Measurements from ENCODE around the gene HOXA3. TPM values are rescaled to one million over a fixed set of nuclear protein-coding genes. Genes with fewer than 3 reads are reported as not detected.

Gene HOXA3
- total and polyA plus RNA-seq, 2 donors (not counting 1 experiment from before 2014, with no cell fraction given): 0.68 to 1.5 TPM

GRCh38 chr7:27178366-27178765, 26.0 kb upstream of the HOXA3 start:
- H3K4me2 ChIP-seq (ENCODE audit: extremely low read depth, insufficient read depth, low read length): no peak overlapping the region
- H3K4me3 ChIP-seq (replicated peaks in 1 of 4; ENCODE audit: control extremely low read depth in 1 of 4, insufficient read depth in 1 of 4, low read depth in 3 of 4, low read length in 4 of 4): no peak overlapping the region
- TF ChIP-seq EZH2 (IDR thresholded peaks at IDR 0.05; ENCODE audit: low read length, missing control alignments) (no peak), CTCF (conservative IDR thresholded peaks at IDR 0.05 in 1 of 2, IDR thresholded peaks at IDR 0.05 in 1 of 2; ENCODE audit: low read depth in 1 of 2, low read length in 2 of 2) (no peak)
- DNase-seq (ENCODE audit: low read depth in 2 of 2): no peak
- H4K20me1 ChIP-seq (ENCODE audit: control insufficient read depth, extremely low read depth, insufficient read depth, low read length): no peaks in the 10 kb centered on the region
- H3K9me3 ChIP-seq (ENCODE audit: control insufficient read depth, insufficient read depth, low read depth, low read length): no peaks in the 10 kb centered on the region
- no peak overlapping the region for H3K27ac ChIP-seq (ENCODE audit: insufficient read depth, low read length)
- no peak overlapping the region for H2AFZ ChIP-seq (ENCODE audit: low read length)
- H3K79me2 ChIP-seq (ENCODE audit: control insufficient read depth, insufficient read depth, low read length): no peaks in the 10 kb centered on the region
- peaks cover 51% of the 10 kb centered on the region for H3K27me3 ChIP-seq (ENCODE audit: control insufficient read depth, insufficient read depth, low read length)
- no peak overlapping the region for H3K9ac ChIP-seq (ENCODE audit: insufficient read depth, low read length)
- no peaks in the 10 kb centered on the region for H3K4me1 ChIP-seq (ENCODE audit: control insufficient read depth, extremely low read depth, insufficient read depth, low read length)
- H3K36me3 ChIP-seq (ENCODE audit: control insufficient read depth, insufficient read depth, low read length): no peaks in the 10 kb centered on the region

- H3K27me3 ChIP-seq (ENCODE audit: control insufficient read depth, insufficient read depth, low read length): peaks cover 51% of the 10 kb centered on the region
- no peak overlapping the region for H2AFZ ChIP-seq (ENCODE audit: low read length)
- H3K36me3 ChIP-seq (ENCODE audit: control insufficient read depth, insufficient read depth, low read length): no peaks in the 10 kb centered on the region
- H3K4me3 ChIP-seq (replicated peaks in 1 of 4; ENCODE audit: control extremely low read depth in 1 of 4, insufficient read depth in 1 of 4, low read depth in 3 of 4, low read length in 4 of 4): no peak overlapping the region
- H3K9ac ChIP-seq (ENCODE audit: insufficient read depth, low read length): no peak overlapping the region
- H3K27ac ChIP-seq (ENCODE audit: insufficient read depth, low read length): no peak overlapping the region
- H3K9me3 ChIP-seq (ENCODE audit: control insufficient read depth, insufficient read depth, low read depth, low read length): no peaks in the 10 kb centered on the region
- no peak overlapping the region for H3K4me2 ChIP-seq (ENCODE audit: extremely low read depth, insufficient read depth, low read length)
- TF ChIP-seq CTCF (conservative IDR thresholded peaks at IDR 0.05 in 1 of 2, IDR thresholded peaks at IDR 0.05 in 1 of 2; ENCODE audit: low read depth in 1 of 2, low read length in 2 of 2) (no peak), EZH2 (IDR thresholded peaks at IDR 0.05; ENCODE audit: low read length, missing control alignments) (no peak)
- H4K20me1 ChIP-seq (ENCODE audit: control insufficient read depth, extremely low read depth, insufficient read depth, low read length): no peaks in the 10 kb centered on the region
- no peaks in the 10 kb centered on the region for H3K79me2 ChIP-seq (ENCODE audit: control insufficient read depth, insufficient read depth, low read length)
- no peaks in the 10 kb centered on the region for H3K4me1 ChIP-seq (ENCODE audit: control insufficient read depth, extremely low read depth, insufficient read depth, low read length)
- no peak for DNase-seq (ENCODE audit: low read depth in 2 of 2)
Observed at GRCh38 chr7:27177795-27178320, 25.5 kb upstream of the HOXA3 start.

GRCh38 chr7:27176962-27177794, 24.8 kb upstream of the HOXA3 start:
- Histone ChIP-seq H3K4me2 (ENCODE audit: extremely low read depth, insufficient read depth, low read length) (no peak overlapping the region), H3K27me3 (ENCODE audit: control insufficient read depth, insufficient read depth, low read length) (peaks cover 51% of the 10 kb centered on the region), H3K27ac (ENCODE audit: insufficient read depth, low read length) (no peak overlapping the region), H3K4me1 (ENCODE audit: control insufficient read depth, extremely low read depth, insufficient read depth, low read length) (no peaks in the 10 kb centered on the region), H3K36me3 (ENCODE audit: control insufficient read depth, insufficient read depth, low read length) (no peaks in the 10 kb centered on the region), H3K4me3 (replicated peaks in 1 of 4; ENCODE audit: control extremely low read depth in 1 of 4, insufficient read depth in 1 of 4, low read depth in 3 of 4, low read length in 4 of 4) (no peak overlapping the region), H3K9ac (ENCODE audit: insufficient read depth, low read length) (no peak overlapping the region), H2AFZ (ENCODE audit: low read length) (no peak overlapping the region), H3K79me2 (ENCODE audit: control insufficient read depth, insufficient read depth, low read length) (no peaks in the 10 kb centered on the region), H3K9me3 (ENCODE audit: control insufficient read depth, insufficient read depth, low read depth, low read length) (no peaks in the 10 kb centered on the region), H4K20me1 (ENCODE audit: control insufficient read depth, extremely low read depth, insufficient read depth, low read length) (no peaks in the 10 kb centered on the region)
- DNase-seq (ENCODE audit: low read depth in 2 of 2): no peak
- TF ChIP-seq CTCF (conservative IDR thresholded peaks at IDR 0.05 in 1 of 2, IDR thresholded peaks at IDR 0.05 in 1 of 2; ENCODE audit: low read depth in 1 of 2, low read length in 2 of 2): no peak

Measured in fibroblast of lung (primary cell).